Parathyroid adenoma (tissue), 2 donors: ENCODE data around the gene VPS33B.

Experiments used
- H2AFZ ChIP-seq: fragments of 300-600 bp; sonication (generic); one replicate; pipeline ENCODE4 v1.7.0; 2017; ENCODE audit warnings: antibody characterized with exemption, mild to moderate bottlenecking
- H3K27ac ChIP-seq: fragments of 300-600 bp; sonication (generic); one replicate; pipeline ENCODE4 v1.7.0; 2017
- H3K27me3 ChIP-seq: fragments of 300-600 bp; sonication (generic); one replicate; pipeline ENCODE4 v1.7.0; 2017; ENCODE audit warnings: low read length; ENCODE audit not compliant: control insufficient read depth, insufficient read depth
- H3K36me3 ChIP-seq: fragments of 300-600 bp; sonication (generic); one replicate; pipeline ENCODE4 v1.7.0; 2017; ENCODE audit warnings: low read length; ENCODE audit not compliant: control insufficient read depth, insufficient read depth
- H3K4me1 ChIP-seq: fragments of 300-600 bp; sonication (generic); one replicate; pipeline ENCODE4 v1.7.0; 2017; ENCODE audit warnings: control low read depth
- H3K4me2 ChIP-seq: fragments of 300-600 bp; sonication (generic); one replicate; pipeline ENCODE4 v1.7.0; 2017; ENCODE audit warnings: low read length
- H3K4me3 ChIP-seq: fragments of 300-600 bp; sonication (generic); one replicate; pipeline ENCODE4 v1.7.0; 2017; ENCODE audit warnings: low read depth, low read length
- H3K79me2 ChIP-seq: fragments of 300-600 bp; sonication (generic); one replicate; pipeline ENCODE4 v1.7.0; 2017; ENCODE audit warnings: control low read depth
- H3K9ac ChIP-seq: fragments of 300-600 bp; sonication (generic); one replicate; pipeline ENCODE4 v1.7.0; 2017; ENCODE audit warnings: mild to moderate bottlenecking
- H3K9me3 ChIP-seq: fragments of 300-600 bp; sonication (generic); one replicate; pipeline ENCODE4 v1.7.0; 2017; ENCODE audit warnings: low read length; ENCODE audit not compliant: control insufficient read depth
- CTCF ChIP-seq: fragments of 300-600 bp; sonication (generic); IDR thresholded peaks from one replicate; pipeline ENCODE4 v1.7.0; 2017; ENCODE audit warnings: antibody characterized with exemption, mild to moderate bottlenecking
- donor health status: primary hyperparathyroidism.

Gene VPS33B

GRCh38 chr15:90987561-90988141 is 34.7 kb downstream of the VPS33B start:
- Histone ChIP-seq H3K9me3 (no peaks in the 10 kb centered on the region), H3K79me2 (no peaks in the 10 kb centered on the region), H3K27ac (no peak overlapping the region), H3K4me2 (no peak overlapping the region), H3K36me3 (no peaks in the 10 kb centered on the region), H3K4me1 (no peaks in the 10 kb centered on the region), H3K27me3 (no peaks in the 10 kb centered on the region), H3K4me3 (no peak overlapping the region), H2AFZ (no peak overlapping the region), H3K9ac (no peak overlapping the region)
- TF ChIP-seq CTCF, result no peak

- no peak overlapping the region for H3K9ac ChIP-seq
These were observed 35.4 kb downstream of the VPS33B start for GRCh38 chr15:90986790-90987507.

GRCh38 chr15:90982135-90982534 is 40.3 kb downstream of the VPS33B start:
- Histone ChIP-seq H3K4me3 (no peak overlapping the region), H3K9ac (no peak overlapping the region), H3K27ac (no peak overlapping the region), H3K79me2 (no peaks in the 10 kb centered on the region), H3K4me2 (no peak overlapping the region), H3K27me3 (no peaks in the 10 kb centered on the region), H3K4me1 (no peaks in the 10 kb centered on the region), H3K9me3 (no peaks in the 10 kb centered on the region), H2AFZ (no peak overlapping the region), H3K36me3 (no peaks in the 10 kb centered on the region)
- no peak for TF ChIP-seq CTCF

More at GRCh38 chr15:90986790-90987507, 35.4 kb downstream of the VPS33B start:
- Histone ChIP-seq H3K4me1 (no peaks in the 10 kb centered on the region), H3K4me3 (no peak overlapping the region), H2AFZ (no peak overlapping the region), H3K27me3 (no peaks in the 10 kb centered on the region), H3K27ac (no peak overlapping the region), H3K79me2 (no peaks in the 10 kb centered on the region), H3K36me3 (no peaks in the 10 kb centered on the region), H3K4me2 (no peak overlapping the region), H3K9me3 (no peaks in the 10 kb centered on the region)
- TF ChIP-seq CTCF, result no peak

- no peaks in the 10 kb centered on the region for H3K36me3 ChIP-seq
- no peaks in the 10 kb centered on the region for H3K27me3 ChIP-seq
- TF ChIP-seq CTCF, result no peak
- H3K4me2 ChIP-seq, result no peak overlapping the region
- no peak overlapping the region for H3K4me3 ChIP-seq
- H3K4me1 ChIP-seq, result no peaks in the 10 kb centered on the region
- no peaks in the 10 kb centered on the region for H3K9me3 ChIP-seq
- no peak overlapping the region for H3K9ac ChIP-seq
- no peak overlapping the region for H2AFZ ChIP-seq
- H3K27ac ChIP-seq, result no peak overlapping the region
- no peaks in the 10 kb centered on the region for H3K79me2 ChIP-seq
These were observed 40.7 kb downstream of the VPS33B start for GRCh38 chr15:90981681-90982080.

GRCh38 chr15:90979582-90979981 is 42.8 kb downstream of the VPS33B start:
- Histone ChIP-seq H3K27ac (no peak overlapping the region), H3K9me3 (no peaks in the 10 kb centered on the region), H2AFZ (no peak overlapping the region), H3K79me2 (no peaks in the 10 kb centered on the region), H3K9ac (no peak overlapping the region), H3K4me2 (no peak overlapping the region), H3K4me3 (no peak overlapping the region), H3K4me1 (no peaks in the 10 kb centered on the region), H3K27me3 (no peaks in the 10 kb centered on the region), H3K36me3 (no peaks in the 10 kb centered on the region)
- no peak for TF ChIP-seq CTCF
